DMS53 treated with DMSO at 0.1 percent for 48 hours (cell line): ENCODE measurements around the gene PAX3.

Source experiments
- DNase-seq: peaks from one replicate; lab custom pipeline; 2025; ENCODE audit not compliant: unreplicated experiment; lab: John Stamatoyannopoulos, UW

PAX3 gene

GRCh38 chr2:222297600-222297935 lies 1.2 kb downstream of the PAX3 start:
- DNase-seq = no peak

- no peak for DNase-seq
Measured at GRCh38 chr2:222296911-222297599, 1.7 kb downstream of the PAX3 start.

GRCh38 chr2:222296311-222296741 lies 2.5 kb downstream of the PAX3 start:
- DNase-seq = no peak

GRCh38 chr2:222295368-222296062 lies 3.3 kb downstream of the PAX3 start:
- no peak for DNase-seq

- DNase-seq = no peak
Measured at GRCh38 chr2:222294996-222295367, 3.8 kb downstream of the PAX3 start.

- DNase-seq = no peak
Measured at GRCh38 chr2:222293660-222294630, 4.9 kb downstream of the PAX3 start.

- no peak for DNase-seq
Measured at GRCh38 chr2:222292149-222293134, 6.4 kb downstream of the PAX3 start.

GRCh38 chr2:222291485-222291841 lies 7.3 kb downstream of the PAX3 start:
- DNase-seq = no peak

- DNase-seq = no peak
Measured at GRCh38 chr2:222290736-222291484, 7.9 kb downstream of the PAX3 start.

GRCh38 chr2:222290401-222290735 lies 8.4 kb downstream of the PAX3 start:
- no peak for DNase-seq

GRCh38 chr2:222289278-222290160 lies 9.3 kb downstream of the PAX3 start:
- no peak for DNase-seq

GRCh38 chr2:222288590-222289277 lies 10.1 kb downstream of the PAX3 start:
- DNase-seq = no peak

GRCh38 chr2:222287862-222288479 lies 10.8 kb downstream of the PAX3 start:
- DNase-seq = no peak

GRCh38 chr2:222284466-222284865 lies 14.3 kb downstream of the PAX3 start:
- no peak for DNase-seq

- no peak for DNase-seq
Measured at GRCh38 chr2:222283634-222284033, 15.2 kb downstream of the PAX3 start.

- DNase-seq = no peak
Measured at GRCh38 chr2:222281506-222281905, 17.3 kb downstream of the PAX3 start.

- no peak for DNase-seq
Measured at GRCh38 chr2:222280795-222281194, 18.0 kb downstream of the PAX3 start.

GRCh38 chr2:222272446-222273015 lies 26.3 kb downstream of the PAX3 start:
- no peak for DNase-seq
